HFF-Myc (cell line): ENCODE measurements around the gene ADAP1.
"Not testable (repeated sequence)": the region's sequence is repeated elsewhere in the genome, so short reads cannot be mapped to it uniquely, and the experiment has no call there.

Experiments used
- DNase-seq: peaks from one replicate; pipeline ENCODE4 v3.0.0-alpha.2; 2011; ENCODE audit warnings: low read depth; ENCODE audit errors: extremely low read depth
- H3K4me3 ChIP-seq: replicated peaks from 2 replicates; pipeline ENCODE4 v1.5.1; 2011; ENCODE audit warnings: low read depth, mild to moderate bottlenecking, control low read depth, low read length
- TF ChIP-seq, protein P1 (sequence below): IDR thresholded peaks from 2 replicates; pipeline ENCODE4 v1.5.1; 2012; ENCODE audit warnings: mild to moderate bottlenecking, low read depth, low read length, control low read depth; ENCODE audit errors: missing control alignments

The ADAP1 gene

GRCh38 chr7:954330-955238, at the start of gene ADAP1:
Gene ADAP1, minus strand, starts transcription at chr7:954680. Its CDS starts 203 bp downstream, at chr7:954477.
- TF ChIP-seq, protein P1, sequence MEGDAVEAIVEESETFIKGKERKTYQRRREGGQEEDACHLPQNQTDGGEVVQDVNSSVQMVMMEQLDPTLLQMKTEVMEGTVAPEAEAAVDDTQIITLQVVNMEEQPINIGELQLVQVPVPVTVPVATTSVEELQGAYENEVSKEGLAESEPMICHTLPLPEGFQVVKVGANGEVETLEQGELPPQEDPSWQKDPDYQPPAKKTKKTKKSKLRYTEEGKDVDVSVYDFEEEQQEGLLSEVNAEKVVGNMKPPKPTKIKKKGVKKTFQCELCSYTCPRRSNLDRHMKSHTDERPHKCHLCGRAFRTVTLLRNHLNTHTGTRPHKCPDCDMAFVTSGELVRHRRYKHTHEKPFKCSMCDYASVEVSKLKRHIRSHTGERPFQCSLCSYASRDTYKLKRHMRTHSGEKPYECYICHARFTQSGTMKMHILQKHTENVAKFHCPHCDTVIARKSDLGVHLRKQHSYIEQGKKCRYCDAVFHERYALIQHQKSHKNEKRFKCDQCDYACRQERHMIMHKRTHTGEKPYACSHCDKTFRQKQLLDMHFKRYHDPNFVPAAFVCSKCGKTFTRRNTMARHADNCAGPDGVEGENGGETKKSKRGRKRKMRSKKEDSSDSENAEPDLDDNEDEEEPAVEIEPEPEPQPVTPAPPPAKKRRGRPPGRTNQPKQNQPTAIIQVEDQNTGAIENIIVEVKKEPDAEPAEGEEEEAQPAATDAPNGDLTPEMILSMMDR: no peak
- DNase-seq: no peak
- peak within 1 kb of the TSS; percentile 23; the same call in 1 of the 2 replicates for H3K4me3 ChIP-seq

DNA sequence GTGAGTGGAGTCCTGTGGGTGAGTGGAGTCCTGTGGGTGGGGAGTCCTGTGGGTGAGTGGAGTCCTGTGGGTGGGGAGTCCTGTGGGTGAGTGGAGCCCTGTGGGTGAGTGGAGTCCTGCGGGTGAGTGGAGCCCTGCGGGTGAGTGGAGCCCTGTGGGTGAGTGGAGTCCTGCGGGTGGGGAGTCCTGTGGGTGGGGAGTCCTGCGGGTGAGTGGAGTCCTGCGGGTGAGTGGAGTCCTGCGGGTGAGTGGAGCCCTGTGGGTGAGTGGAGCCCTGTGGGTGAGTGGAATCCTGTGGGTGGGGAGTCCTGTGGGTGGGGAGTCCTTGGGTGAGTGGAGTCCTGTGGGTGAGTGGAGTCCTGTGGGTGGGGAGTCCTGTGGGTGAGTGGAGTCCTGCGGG, 48.0 kb upstream of the ADAP1 start:
- DNase-seq, H3K4me3 ChIP-seq: not testable (repeated sequence)

DNA sequence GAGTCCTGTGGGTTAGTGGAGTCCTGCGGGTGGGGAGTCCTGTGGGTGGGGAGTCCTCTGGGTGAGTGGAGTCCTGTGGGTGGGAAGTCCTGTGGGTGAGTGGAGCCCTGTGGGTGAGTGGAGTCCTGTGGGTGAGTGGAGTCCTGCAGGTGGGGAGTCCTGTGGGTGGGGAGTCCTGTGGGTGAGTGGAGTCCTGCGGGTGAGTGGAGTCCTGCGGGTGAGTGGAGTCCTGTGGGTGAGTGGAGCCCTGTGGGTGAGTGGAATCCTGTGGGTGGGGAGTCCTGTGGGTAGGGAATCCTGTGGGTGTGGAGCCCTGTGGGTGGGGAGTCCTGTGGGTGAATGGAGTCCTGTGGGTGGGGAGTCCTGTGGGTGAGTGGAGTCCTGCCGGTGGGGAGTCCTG, 47.5 kb upstream of the ADAP1 start:
- not testable (repeated sequence) for DNase-seq, H3K4me3 ChIP-seq

DNA sequence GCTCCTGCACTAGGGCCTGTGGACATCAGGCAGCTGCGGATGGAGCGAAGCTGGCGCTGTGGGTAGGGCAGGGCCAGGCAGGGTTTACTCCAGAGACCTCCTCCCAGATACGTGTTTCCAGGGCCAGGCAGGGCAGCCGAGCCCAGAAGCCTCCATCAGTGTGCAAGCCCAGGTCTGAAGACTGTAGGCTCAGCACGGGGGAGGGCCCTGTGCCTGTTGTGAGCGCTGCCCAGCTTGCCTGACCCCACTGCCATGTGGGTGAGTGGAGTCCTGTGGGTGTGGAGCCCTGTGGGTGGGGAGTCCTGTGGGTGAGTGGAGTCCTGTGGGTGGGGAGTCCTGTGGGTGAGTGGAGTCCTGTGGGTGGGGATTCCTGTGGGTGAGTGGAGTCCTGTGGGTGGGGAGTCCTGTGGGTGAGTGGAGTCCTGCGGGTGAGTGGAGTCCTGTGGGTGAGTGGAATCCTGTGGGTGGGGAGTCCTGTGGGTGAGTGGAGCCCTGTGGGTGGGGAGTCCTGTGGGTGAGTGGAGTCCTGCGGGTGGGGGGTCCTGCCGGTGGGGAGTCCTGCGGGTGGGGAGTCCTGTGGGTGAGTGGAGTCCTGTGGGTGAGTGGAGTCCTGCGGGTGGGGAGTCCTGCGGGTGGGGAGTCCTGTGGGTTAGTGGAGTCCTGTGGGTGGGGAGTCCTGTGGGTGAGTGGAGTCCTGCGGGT, 46.7 kb upstream of the ADAP1 start:
- not testable (repeated sequence) for DNase-seq, H3K4me3 ChIP-seq

DNA sequence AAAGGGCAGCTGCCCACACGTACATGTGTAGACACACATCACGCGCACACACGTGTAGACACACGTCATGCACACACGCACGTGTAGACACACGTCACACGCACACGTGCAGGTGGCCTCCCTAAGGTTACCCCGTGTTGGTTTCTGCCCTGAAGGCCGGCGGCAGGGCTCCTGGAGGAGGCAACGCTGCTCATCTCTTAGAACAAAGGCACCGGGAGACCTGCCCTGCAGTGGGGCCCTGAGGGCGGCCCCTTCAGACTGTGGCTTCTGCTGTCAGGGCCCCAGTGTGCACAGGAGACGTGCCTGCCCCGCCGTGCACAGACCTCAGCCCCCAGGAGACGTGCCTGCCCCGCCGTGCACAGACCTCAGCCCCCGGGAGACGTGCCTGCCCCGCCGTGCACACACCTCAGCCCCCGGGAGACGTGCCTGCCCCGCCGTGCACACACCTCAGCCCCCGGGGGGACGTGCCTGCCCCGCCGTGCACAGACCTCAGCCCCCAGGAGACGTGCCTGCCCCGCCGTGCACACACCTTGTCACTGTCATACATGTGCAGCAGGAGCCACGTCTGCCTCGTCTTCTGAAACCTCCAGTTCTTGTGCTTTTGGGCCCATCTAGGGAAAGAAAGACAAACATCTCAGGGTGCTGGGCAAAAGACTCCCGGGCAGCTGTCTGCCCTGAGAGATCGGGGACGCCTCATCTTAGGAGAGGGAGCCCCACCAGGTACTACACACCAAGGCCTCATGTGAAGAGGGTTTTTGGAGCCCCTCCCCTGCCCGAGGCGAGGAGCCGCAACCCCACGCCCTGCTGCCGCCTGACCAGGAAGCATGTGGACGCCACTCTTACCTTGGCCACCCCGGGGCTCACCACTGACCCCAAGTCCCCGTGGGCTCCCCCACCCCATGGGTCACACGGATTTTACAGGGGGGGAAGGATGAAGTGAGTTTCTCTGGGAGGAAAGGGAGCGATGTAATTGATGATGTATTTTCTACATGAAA, 45.8 kb upstream of the ADAP1 start:
- H3K4me3 ChIP-seq: no peak overlapping the region
- TF ChIP-seq, protein P1: no peak
- DNase-seq: no peak

- no peak for DNase-seq
These were observed 44.8 kb upstream of the ADAP1 start for GRCh38 chr7:999149-999879.

GRCh38 chr7:997404-998395, 43.2 kb upstream of the ADAP1 start:
- DNase-seq: no peak
- TF ChIP-seq, protein P1: no peak
- no peak overlapping the region for H3K4me3 ChIP-seq

More at GRCh38 chr7:999149-999879, 44.8 kb upstream of the ADAP1 start:
- TF ChIP-seq, protein P1: no peak
- no peak overlapping the region for H3K4me3 ChIP-seq
